Activated naive CD8-positive, alpha-beta T cell treated with anti-CD3 and anti-CD28 coated beads, Interleukin-2, amount 10 ng/mL, durations not matched to agents 7 days and 5 days (primary cell): ENCODE results near the gene ARL2. TPM values are rescaled to one million over a fixed set of nuclear protein-coding genes. Genes with fewer than 3 reads are reported as not detected.
"Not testable (repeated sequence)": the region's sequence is repeated elsewhere in the genome, so short reads cannot be mapped to it uniquely, and the experiment has no call there.

ENCODE experiments used
- ATAC-seq: fragments of 150-1000 bp; cut with Tn5 transposase; one replicate; pipeline ENCODE4 v1.10.0; 2021; ENCODE audit warnings: low read depth, moderate library complexity
- POLR2A ChIA-PET: fragments of 350-600 bp; sonication (Branson Sonifier 250); formaldehyde crosslinking; loops from one replicate; lab custom pipeline; 2021; ENCODE audit warnings: antibody characterized with exemption; lab: Charles Lee
- DNase-seq: peaks from one replicate; pipeline ENCODE4 v3.0.0; 2021
- H3K27ac Mint-ChIP-seq: one replicate; pipeline ENCODE4 v1.8.0; 2022; ENCODE audit warnings: mild to moderate bottlenecking, mixed read lengths
- H3K27me3 Mint-ChIP-seq: one replicate; pipeline ENCODE4 v1.8.0; 2022; ENCODE audit warnings: mild to moderate bottlenecking, moderate library complexity, mixed read lengths
- H3K36me3 Mint-ChIP-seq: one replicate; pipeline ENCODE4 v1.8.0; 2021; ENCODE audit warnings: mild to moderate bottlenecking, mixed read lengths
- H3K4me1 Mint-ChIP-seq: one replicate; pipeline ENCODE4 v1.8.0; 2021; ENCODE audit warnings: mixed read lengths
- H3K4me3 Mint-ChIP-seq: one replicate; pipeline ENCODE4 v1.8.0; 2022; ENCODE audit warnings: mild to moderate bottlenecking, moderate library complexity, mixed read lengths
- H3K9me3 Mint-ChIP-seq: one replicate; pipeline ENCODE4 v1.8.0; 2021; ENCODE audit warnings: mixed read lengths
- total RNA-seq, 2 experiments: library from RNA; stranded (reverse); gene quantifications; one replicate each; pipeline ENCODE4 v1.2.3, GENCODE V29; 2021

The ARL2 gene
- total RNA-seq: 10 to 100 TPM; 69.5 to 70.2 TPM

DNA sequence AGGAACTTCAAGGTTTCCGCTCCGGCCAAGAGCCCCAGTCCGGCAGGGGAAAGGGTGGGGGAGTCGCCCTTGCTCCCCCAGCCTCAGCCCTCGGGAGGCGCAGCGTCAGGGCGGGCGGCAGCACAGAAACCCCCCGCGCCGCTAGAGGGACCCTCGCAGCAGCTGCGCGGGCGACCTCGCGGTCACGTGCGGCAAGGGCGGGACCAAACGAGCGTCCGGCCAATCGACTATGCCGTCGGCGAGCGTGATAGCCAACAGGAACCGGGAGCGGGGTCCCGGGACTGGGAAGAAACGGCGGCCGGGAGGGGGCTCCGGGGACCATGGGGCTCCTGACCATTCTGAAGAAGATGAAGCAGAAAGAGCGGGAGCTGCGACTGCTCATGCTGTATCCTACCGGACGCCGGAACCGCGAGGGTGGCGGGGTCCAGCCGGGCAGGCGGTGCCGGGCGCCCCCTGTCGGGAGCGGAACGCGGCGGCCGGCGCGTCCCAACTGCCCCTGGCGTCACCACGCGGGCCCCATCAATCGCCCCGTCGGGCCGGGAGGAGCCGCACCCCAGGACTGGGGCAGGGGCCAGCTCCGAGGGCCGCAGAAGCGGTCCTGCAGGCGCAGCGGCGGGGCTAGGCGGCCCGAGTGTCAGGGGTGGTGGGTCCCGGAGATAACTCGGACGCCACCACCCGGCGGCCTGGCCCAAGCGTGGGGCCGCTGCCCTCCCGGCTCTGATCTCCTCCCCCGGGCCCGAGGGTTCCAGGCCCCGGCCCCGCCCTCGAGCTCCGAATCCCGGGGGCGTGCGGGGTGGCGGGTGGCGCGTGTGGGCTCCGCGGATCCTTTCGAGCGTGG lies at the start of gene ARL2:
TSS of gene ARL2 (plus strand) at position 273 of the 838 bp plus-strand sequence. CDS start at position 321, 48 bp downstream.
- peak within 1 kb of the TSS; percentile 98 for H3K27ac Mint-ChIP-seq
- DNase-seq (peak; percentile 90), ATAC-seq (peak; percentile 75)
- peaks cover 20% of the 10 kb centered on the region for H3K4me1 Mint-ChIP-seq
- POLR2A ChIA-PET: interaction anchor here (0.9 to 3.5 kb wide), 22 partner anchors 10 to 167 kb away, joined by 3 to 22 read pairs (median 4); partner anchors contain the start of genes CAPN1, CDCA5, MAJIN and PPP2R5B
- H3K9me3 Mint-ChIP-seq: no peaks in the 10 kb centered on the region
- peak within 1 kb of the TSS; percentile 91 for H3K4me3 Mint-ChIP-seq
- H3K27me3 Mint-ChIP-seq: no peaks in the 10 kb centered on the region
- H3K36me3 Mint-ChIP-seq: peaks cover 15% of the 10 kb centered on the region

GRCh38 chr11:64967375-64967774 lies 46.6 kb upstream of the ARL2 start:
- H3K9me3 Mint-ChIP-seq: no peaks in the 10 kb centered on the region
- H3K4me3 Mint-ChIP-seq: no peak overlapping the region
- POLR2A ChIA-PET: no interaction called here
- DNase-seq (no peak), ATAC-seq (no peak)
- H3K27ac Mint-ChIP-seq: no peak overlapping the region
- H3K27me3 Mint-ChIP-seq: peaks cover 10% of the 10 kb centered on the region
- H3K4me1 Mint-ChIP-seq: peaks cover 17% of the 10 kb centered on the region
- no peaks in the 10 kb centered on the region for H3K36me3 Mint-ChIP-seq

GRCh38 chr11:64969209-64969608 lies 44.8 kb upstream of the ARL2 start:
- H3K4me3 Mint-ChIP-seq: no peak overlapping the region
- ATAC-seq (no peak), DNase-seq (no peak)
- POLR2A ChIA-PET: interaction anchor here (0.6 kb wide), 1 partner anchor 45 kb away, joined by 3 read pairs; the partner anchor contains the start of gene PPP2R5B
- H3K36me3 Mint-ChIP-seq: no peaks in the 10 kb centered on the region
- H3K4me1 Mint-ChIP-seq: peaks cover 17% of the 10 kb centered on the region
- no peaks in the 10 kb centered on the region for H3K9me3 Mint-ChIP-seq
- H3K27me3 Mint-ChIP-seq: peaks cover 5% of the 10 kb centered on the region
- H3K27ac Mint-ChIP-seq: no peak overlapping the region

- ATAC-seq (no peak), DNase-seq (no peak)
These were observed 43.2 kb upstream of the ARL2 start for GRCh38 chr11:64970731-64971151.

DNA sequence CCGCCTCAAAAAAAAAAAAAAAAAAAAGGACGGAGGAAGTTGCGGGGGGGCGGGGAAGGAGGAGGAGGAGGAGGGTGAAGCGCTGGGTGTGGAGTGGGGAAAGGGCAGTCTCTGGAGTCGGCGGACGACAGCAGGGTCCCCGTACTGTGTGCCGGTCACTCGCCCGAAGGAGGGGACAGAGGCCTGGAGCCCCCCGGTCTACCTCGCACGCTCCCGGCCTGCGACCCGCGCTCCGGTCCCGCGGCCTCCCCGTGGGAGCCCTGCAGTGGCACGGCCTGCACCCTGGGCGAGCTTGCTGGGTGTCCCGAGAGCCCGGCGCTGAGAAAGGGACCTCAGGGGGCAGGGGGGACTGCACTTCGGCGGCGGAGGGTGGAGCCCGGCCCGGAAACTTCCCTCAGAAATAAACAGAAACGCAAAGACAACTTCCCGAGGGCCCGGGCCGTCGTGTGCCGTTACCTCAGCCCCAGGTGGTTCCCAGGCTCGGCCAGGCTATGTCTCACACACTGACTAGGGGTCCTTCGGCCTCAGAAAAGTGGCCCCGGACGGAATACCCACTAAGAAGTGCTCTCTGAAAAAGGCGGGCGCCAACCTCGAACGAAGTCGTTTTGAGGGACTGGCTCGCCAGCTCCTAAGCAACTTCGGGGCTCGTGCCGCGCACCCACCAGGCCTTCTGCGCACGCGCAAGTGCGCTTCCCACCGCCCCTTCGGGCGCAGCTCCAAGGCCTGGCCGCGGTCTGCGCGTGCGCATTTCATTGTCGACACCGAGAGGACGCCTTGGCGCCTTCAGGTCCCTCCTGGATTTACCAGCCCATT lies 42.3 kb upstream of the ARL2 start, which contains the start of gene MAJIN:
TSS of gene MAJIN (minus strand) at position 688 of the 813 bp plus-strand sequence. CDS start 12,703 bp downstream, outside the sequence.
- ATAC-seq (peak; percentile 90), DNase-seq (peak; percentile 90)
- no peaks in the 10 kb centered on the region for H3K36me3 Mint-ChIP-seq
- no peaks in the 10 kb centered on the region for H3K9me3 Mint-ChIP-seq
- peak within 1 kb of the TSS; percentile 58 for H3K27ac Mint-ChIP-seq
- H3K27me3 Mint-ChIP-seq: peaks cover 5% of the 10 kb centered on the region
- H3K4me3 Mint-ChIP-seq: peak within 1 kb of the TSS; percentile 66
- peaks cover 14% of the 10 kb centered on the region for H3K4me1 Mint-ChIP-seq
- POLR2A ChIA-PET: interaction anchor here (0.7 to 1.3 kb wide), 3 partner anchors 43 to 575 kb away, joined by 3 read pairs; partner anchors contain the start of genes ARL2 and PPP2R5B

More at GRCh38 chr11:64970731-64971151, 43.2 kb upstream of the ARL2 start:
- Mint-ChIP-seq H3K9me3 (no peaks in the 10 kb centered on the region), H3K27me3 (peaks cover 5% of the 10 kb centered on the region), H3K36me3 (no peaks in the 10 kb centered on the region), H3K27ac (no peak overlapping the region), H3K4me3 (peak overlapping the region; percentile 35), H3K4me1 (peaks cover 14% of the 10 kb centered on the region)
- POLR2A ChIA-PET: interaction anchor here (0.7 kb wide), 1 partner anchor 576 kb away, joined by 3 read pairs; no protein-coding TSS in a partner anchor

- H3K4me3 Mint-ChIP-seq: no peak overlapping the region
- peaks cover 12% of the 10 kb centered on the region for H3K4me1 Mint-ChIP-seq
- H3K27me3 Mint-ChIP-seq: peaks cover 7% of the 10 kb centered on the region
- H3K27ac Mint-ChIP-seq: no peak overlapping the region
- DNase-seq (no peak), ATAC-seq (no peak)
- H3K9me3 Mint-ChIP-seq: no peaks in the 10 kb centered on the region
- no peaks in the 10 kb centered on the region for H3K36me3 Mint-ChIP-seq
- POLR2A ChIA-PET: no interaction called here
These were observed 39.8 kb upstream of the ARL2 start for GRCh38 chr11:64974124-64974523.

DNA sequence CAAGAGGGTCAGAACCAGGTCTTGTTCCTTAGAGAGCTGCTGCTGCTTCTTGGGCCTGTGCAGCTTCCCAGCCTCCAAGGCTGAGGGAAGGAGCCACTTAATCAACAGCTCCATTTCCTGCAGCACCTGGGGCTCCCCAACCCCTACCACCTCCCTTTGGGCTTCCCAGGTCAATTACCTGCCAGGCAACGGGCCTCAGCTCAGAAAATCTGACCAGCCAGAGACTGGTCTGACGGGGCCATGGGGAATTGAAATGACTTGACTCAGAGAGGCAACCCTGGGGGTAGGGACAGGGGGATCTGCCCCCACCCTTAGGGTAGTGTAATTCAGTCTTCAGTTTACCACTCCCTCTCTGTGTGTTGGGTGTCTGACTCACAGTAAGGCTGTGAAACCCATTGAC lies 37.3 kb upstream of the ARL2 start:
- H3K36me3 Mint-ChIP-seq: no peaks in the 10 kb centered on the region
- peak; percentile 17 for DNase-seq
- H3K27ac Mint-ChIP-seq: no peak overlapping the region
- ATAC-seq: no peak
- POLR2A ChIA-PET: no interaction called here
- no peaks in the 10 kb centered on the region for H3K9me3 Mint-ChIP-seq
- H3K4me1 Mint-ChIP-seq: peaks cover 7% of the 10 kb centered on the region
- H3K4me3 Mint-ChIP-seq: no peak overlapping the region
- peaks cover 2% of the 10 kb centered on the region for H3K27me3 Mint-ChIP-seq

DNA sequence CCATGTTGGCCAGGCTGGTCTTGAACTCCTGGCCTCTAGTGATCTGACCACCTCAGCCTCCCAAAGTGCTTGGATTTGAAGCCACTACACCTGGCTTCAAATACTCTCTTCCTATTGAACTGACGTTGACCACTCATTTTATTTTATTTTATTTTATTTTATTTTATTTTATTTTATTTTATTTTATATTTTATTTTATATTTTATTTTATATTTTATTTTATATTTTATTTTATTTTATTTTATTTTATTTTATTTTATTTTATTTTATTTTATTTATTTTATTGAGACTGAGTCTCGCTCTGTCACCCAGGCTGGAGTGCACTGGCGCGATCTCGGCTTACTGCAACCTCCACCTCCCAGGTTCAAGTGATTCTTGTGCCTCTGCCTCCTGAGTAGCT lies 30.6 kb upstream of the ARL2 start:
- H3K36me3 Mint-ChIP-seq, H3K27ac Mint-ChIP-seq, H3K4me1 Mint-ChIP-seq, H3K9me3 Mint-ChIP-seq, ATAC-seq, DNase-seq, POLR2A ChIA-PET, H3K4me3 Mint-ChIP-seq, H3K27me3 Mint-ChIP-seq: not testable (repeated sequence)

- DNase-seq (no peak), ATAC-seq (no peak)
- peaks cover 6% of the 10 kb centered on the region for H3K4me1 Mint-ChIP-seq
- POLR2A ChIA-PET: no interaction called here
- no peak overlapping the region for H3K4me3 Mint-ChIP-seq
- H3K27ac Mint-ChIP-seq: no peak overlapping the region
- H3K9me3 Mint-ChIP-seq: no peaks in the 10 kb centered on the region
- H3K27me3 Mint-ChIP-seq: no peaks in the 10 kb centered on the region
- H3K36me3 Mint-ChIP-seq: no peaks in the 10 kb centered on the region
These were observed 25.7 kb upstream of the ARL2 start for GRCh38 chr11:64987998-64988854.

- Mint-ChIP-seq H3K4me1 (peaks cover 6% of the 10 kb centered on the region), H3K36me3 (no peaks in the 10 kb centered on the region), H3K27me3 (no peaks in the 10 kb centered on the region), H3K27ac (no peak overlapping the region), H3K4me3 (no peak overlapping the region), H3K9me3 (no peaks in the 10 kb centered on the region)
- POLR2A ChIA-PET: no interaction called here
- ATAC-seq (no peak), DNase-seq (no peak)
These were observed 24.5 kb upstream of the ARL2 start for GRCh38 chr11:64989416-64989815.

- H3K4me3 Mint-ChIP-seq: peak overlapping the region; percentile 6
- H3K27me3 Mint-ChIP-seq: no peaks in the 10 kb centered on the region
- H3K27ac Mint-ChIP-seq: no peak overlapping the region
- no peaks in the 10 kb centered on the region for H3K36me3 Mint-ChIP-seq
- DNase-seq (no peak), ATAC-seq (no peak)
- POLR2A ChIA-PET: no interaction called here
- H3K4me1 Mint-ChIP-seq: peaks cover 9% of the 10 kb centered on the region
- H3K9me3 Mint-ChIP-seq: no peaks in the 10 kb centered on the region
These were observed 23.6 kb upstream of the ARL2 start for GRCh38 chr11:64990222-64990923.

DNA sequence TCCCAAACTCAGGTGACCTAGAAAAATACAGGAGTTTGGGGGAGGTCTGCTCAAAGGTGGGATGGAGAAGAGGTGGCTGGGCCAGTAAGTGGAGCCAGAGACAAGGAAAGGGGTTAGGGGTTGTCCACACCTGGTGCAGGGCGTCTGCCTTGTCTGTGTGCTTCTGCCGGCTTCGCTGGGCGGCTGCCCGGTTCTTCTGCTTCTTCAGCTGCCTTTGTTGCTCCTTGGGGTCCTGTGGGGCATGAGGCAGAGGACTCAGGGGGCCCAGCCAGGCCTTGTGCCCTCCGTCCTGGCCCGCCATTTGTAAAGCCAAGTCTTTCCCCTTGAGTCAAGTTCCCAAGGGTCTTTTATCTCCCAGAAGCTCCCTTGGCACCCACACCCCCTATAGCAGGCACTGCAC lies 19.6 kb upstream of the ARL2 start:
- Mint-ChIP-seq H3K9me3 (no peaks in the 10 kb centered on the region), H3K27me3 (no peaks in the 10 kb centered on the region), H3K27ac (no peak overlapping the region), H3K4me1 (peaks cover 32% of the 10 kb centered on the region), H3K36me3 (no peaks in the 10 kb centered on the region), H3K4me3 (no peak overlapping the region)
- DNase-seq (no peak), ATAC-seq (no peak)
- POLR2A ChIA-PET: no interaction called here
